ENCODE results near the gene GNAS.

Gene GNAS

DNA sequence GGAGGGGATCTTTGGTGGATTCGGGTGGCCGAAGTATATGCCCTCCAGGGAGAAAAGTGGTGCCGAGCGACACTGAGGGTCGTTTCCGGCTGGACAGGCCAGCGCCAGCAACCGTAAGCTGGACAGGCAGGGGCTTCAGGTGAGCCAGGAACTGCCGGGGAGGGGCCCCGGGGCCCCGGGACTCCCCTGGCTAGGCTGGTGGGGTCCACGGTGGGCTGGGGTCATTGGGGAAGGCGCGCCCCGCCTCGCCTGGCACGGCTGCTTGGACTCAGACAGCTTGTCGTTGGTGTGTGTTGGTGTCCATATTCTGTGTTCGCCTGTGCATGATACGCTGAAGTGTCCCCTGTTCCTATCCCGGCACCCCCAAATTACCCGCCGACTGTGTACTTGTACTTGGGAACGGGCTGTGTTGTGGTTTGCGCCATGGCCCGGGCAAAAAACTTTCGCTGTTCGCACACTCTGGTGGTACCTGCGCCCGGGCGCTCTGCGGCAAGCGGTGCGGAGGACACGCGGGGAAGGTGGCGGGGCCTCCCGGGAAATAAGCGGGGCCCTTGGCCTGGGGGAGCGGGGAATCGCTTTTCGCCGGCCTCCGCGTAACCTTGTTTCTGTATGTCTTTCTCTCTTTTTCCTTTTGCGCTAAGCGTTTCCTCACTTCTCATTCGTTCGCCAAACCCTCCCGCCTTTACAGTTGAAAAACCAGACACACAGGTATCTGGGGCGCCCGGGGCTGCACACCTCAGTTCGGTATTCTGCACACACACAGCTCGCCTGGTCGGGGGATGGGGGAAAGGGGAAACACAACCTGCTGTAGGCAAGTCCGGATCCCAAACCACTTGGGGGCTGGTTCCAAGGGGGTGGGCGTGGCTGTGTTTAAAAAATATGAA is 3.2 kb downstream of the GNAS start:
- Histone ChIP-seq H3K27me3 (ENCODE audit: low read depth, low read length) (peaks cover 34% of the 10 kb centered on the region), H3K36me3 (ENCODE audit: control insufficient read depth in 1 of 2, insufficient read depth in 2 of 2, low read length in 2 of 2) (no peaks in the 10 kb centered on the region), H3K27ac (ENCODE audit: low read length) (no peak overlapping the region), H3K4me3 (ENCODE audit: low read depth in 1 of 2, low read length in 2 of 2) (peak overlapping the region in 1 of 2 donors; percentile 32), H3K4me1 (ENCODE audit: control insufficient read depth in 1 of 2, insufficient read depth in 2 of 2, low read length in 2 of 2) (peaks cover 0 to 33% of the 10 kb centered on the region in 2 donors), H3K9me3 (ENCODE audit: control insufficient read depth in 1 of 2, low read length in 2 of 2) (no peaks in the 10 kb centered on the region)

- Histone ChIP-seq H3K36me3 (ENCODE audit: control insufficient read depth in 1 of 2, insufficient read depth in 2 of 2, low read length in 2 of 2) (no peaks in the 10 kb centered on the region), H3K4me3 (ENCODE audit: low read depth in 1 of 2, low read length in 2 of 2) (no peak overlapping the region), H3K27ac (ENCODE audit: low read length) (no peak overlapping the region), H3K27me3 (ENCODE audit: low read depth, low read length) (no peaks in the 10 kb centered on the region), H3K4me1 (ENCODE audit: control insufficient read depth in 1 of 2, insufficient read depth in 2 of 2, low read length in 2 of 2) (peaks cover 0 to 3% of the 10 kb centered on the region in 2 donors), H3K9me3 (ENCODE audit: control insufficient read depth in 1 of 2, low read length in 2 of 2) (no peaks in the 10 kb centered on the region)
Measured at GRCh38 chr20:58863044-58863790, 10.7 kb downstream of the GNAS start.

DNA sequence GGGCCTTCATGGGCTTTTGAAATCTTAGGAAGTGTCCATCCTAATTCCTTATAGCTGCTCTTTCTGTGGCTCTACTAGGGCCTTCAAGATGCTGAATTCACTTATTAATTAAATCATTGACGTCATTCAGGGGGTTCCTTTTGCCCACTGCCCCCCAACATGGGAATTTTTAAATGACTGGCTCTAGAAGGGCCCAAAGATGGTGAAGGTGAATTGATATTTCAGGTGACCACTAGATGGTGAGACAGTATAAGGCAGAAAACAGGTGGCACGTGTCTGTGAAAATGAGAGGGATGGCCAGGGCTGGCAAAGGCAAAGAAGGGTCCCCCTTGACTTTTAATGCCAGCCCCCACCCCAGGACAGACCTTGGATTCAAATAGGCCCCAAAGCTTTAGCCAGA is 11.8 kb downstream of the GNAS start:
- Histone ChIP-seq H3K4me1 (ENCODE audit: control insufficient read depth in 1 of 2, insufficient read depth in 2 of 2, low read length in 2 of 2) (peaks cover 0 to 3% of the 10 kb centered on the region in 2 donors), H3K4me3 (ENCODE audit: low read depth in 1 of 2, low read length in 2 of 2) (no peak overlapping the region)

GRCh38 chr20:58865843-58866242 is 13.3 kb downstream of the GNAS start:
- Histone ChIP-seq H3K36me3 (ENCODE audit: control insufficient read depth in 1 of 2, insufficient read depth in 2 of 2, low read length in 2 of 2) (no peaks in the 10 kb centered on the region), H3K4me3 (ENCODE audit: low read depth in 1 of 2, low read length in 2 of 2) (no peak overlapping the region)

More for the DNA sequence above, 11.8 kb downstream of the GNAS start:
- Histone ChIP-seq H3K36me3 (ENCODE audit: control insufficient read depth in 1 of 2, insufficient read depth in 2 of 2, low read length in 2 of 2) (no peaks in the 10 kb centered on the region), H3K27ac (ENCODE audit: low read length) (no peak overlapping the region), H3K9me3 (ENCODE audit: control insufficient read depth in 1 of 2, low read length in 2 of 2) (no peaks in the 10 kb centered on the region), H3K27me3 (ENCODE audit: low read depth, low read length) (no peaks in the 10 kb centered on the region)

GRCh38 chr20:58867211-58867610 is 14.7 kb downstream of the GNAS start:
- no peaks in the 10 kb centered on the region for H3K9me3 ChIP-seq (ENCODE audit: control insufficient read depth in 1 of 2, low read length in 2 of 2)
- peaks cover 0 to 3% of the 10 kb centered on the region in 2 donors for H3K4me1 ChIP-seq (ENCODE audit: control insufficient read depth in 1 of 2, insufficient read depth in 2 of 2, low read length in 2 of 2)

More at GRCh38 chr20:58865843-58866242, 13.3 kb downstream of the GNAS start:
- no peak overlapping the region for H3K27ac ChIP-seq (ENCODE audit: low read length)
- peaks cover 0 to 3% of the 10 kb centered on the region in 2 donors for H3K4me1 ChIP-seq (ENCODE audit: control insufficient read depth in 1 of 2, insufficient read depth in 2 of 2, low read length in 2 of 2)
- no peaks in the 10 kb centered on the region for H3K27me3 ChIP-seq (ENCODE audit: low read depth, low read length)
- no peaks in the 10 kb centered on the region for H3K9me3 ChIP-seq (ENCODE audit: control insufficient read depth in 1 of 2, low read length in 2 of 2)

DNA sequence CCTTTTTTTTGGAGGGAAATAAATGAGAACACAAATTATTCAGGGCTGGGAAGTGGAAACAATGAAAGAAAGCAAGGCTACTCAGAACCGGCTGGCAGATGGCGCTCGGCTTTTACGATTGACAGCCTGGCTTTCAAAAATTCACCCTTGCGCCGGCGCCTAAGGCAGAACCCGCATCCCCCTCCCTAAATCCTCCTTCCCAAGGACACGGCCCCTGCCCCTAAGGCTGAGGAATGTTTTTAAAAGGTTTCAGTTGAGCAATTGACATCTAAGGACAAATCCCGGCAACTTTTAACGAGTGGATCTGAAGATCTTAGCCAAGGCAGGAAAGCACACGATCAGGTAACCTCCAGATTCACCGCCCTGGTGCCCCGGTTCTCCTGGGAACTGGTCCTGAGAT is 16.3 kb downstream of the GNAS start:
- no peaks in the 10 kb centered on the region for H3K36me3 ChIP-seq (ENCODE audit: control insufficient read depth in 1 of 2, insufficient read depth in 2 of 2, low read length in 2 of 2)
- peaks cover 0 to 3% of the 10 kb centered on the region in 2 donors for H3K4me1 ChIP-seq (ENCODE audit: control insufficient read depth in 1 of 2, insufficient read depth in 2 of 2, low read length in 2 of 2)
- no peaks in the 10 kb centered on the region for H3K9me3 ChIP-seq (ENCODE audit: control insufficient read depth in 1 of 2, low read length in 2 of 2)
- H3K27me3 ChIP-seq (ENCODE audit: low read depth, low read length) = no peaks in the 10 kb centered on the region
- H3K27ac ChIP-seq (ENCODE audit: low read length) = no peak overlapping the region
- no peak overlapping the region for H3K4me3 ChIP-seq (ENCODE audit: low read depth in 1 of 2, low read length in 2 of 2)

More at GRCh38 chr20:58867211-58867610, 14.7 kb downstream of the GNAS start:
- no peaks in the 10 kb centered on the region for H3K27me3 ChIP-seq (ENCODE audit: low read depth, low read length)
- no peak overlapping the region for H3K27ac ChIP-seq (ENCODE audit: low read length)
- H3K4me3 ChIP-seq (ENCODE audit: low read depth in 1 of 2, low read length in 2 of 2) = no peak overlapping the region
- no peaks in the 10 kb centered on the region for H3K36me3 ChIP-seq (ENCODE audit: control insufficient read depth in 1 of 2, insufficient read depth in 2 of 2, low read length in 2 of 2)

GRCh38 chr20:58869662-58870227 is 17.2 kb downstream of the GNAS start:
- no peak overlapping the region for H3K4me3 ChIP-seq (ENCODE audit: low read depth in 1 of 2, low read length in 2 of 2)
- H3K9me3 ChIP-seq (ENCODE audit: control insufficient read depth in 1 of 2, low read length in 2 of 2) = no peaks in the 10 kb centered on the region
- H3K36me3 ChIP-seq (ENCODE audit: control insufficient read depth in 1 of 2, insufficient read depth in 2 of 2, low read length in 2 of 2) = no peaks in the 10 kb centered on the region
- H3K27me3 ChIP-seq (ENCODE audit: low read depth, low read length) = no peaks in the 10 kb centered on the region
- no peak overlapping the region for H3K27ac ChIP-seq (ENCODE audit: low read length)
- H3K4me1 ChIP-seq (ENCODE audit: control insufficient read depth in 1 of 2, insufficient read depth in 2 of 2, low read length in 2 of 2) = peaks cover 0 to 3% of the 10 kb centered on the region in 2 donors

- Histone ChIP-seq H3K27ac (ENCODE audit: low read length) (no peak overlapping the region), H3K9me3 (ENCODE audit: control insufficient read depth in 1 of 2, low read length in 2 of 2) (no peaks in the 10 kb centered on the region), H3K36me3 (ENCODE audit: control insufficient read depth in 1 of 2, insufficient read depth in 2 of 2, low read length in 2 of 2) (no peaks in the 10 kb centered on the region), H3K27me3 (ENCODE audit: low read depth, low read length) (no peaks in the 10 kb centered on the region), H3K4me3 (ENCODE audit: low read depth in 1 of 2, low read length in 2 of 2) (no peak overlapping the region), H3K4me1 (ENCODE audit: control insufficient read depth in 1 of 2, insufficient read depth in 2 of 2, low read length in 2 of 2) (peaks cover 0 to 3% of the 10 kb centered on the region in 2 donors)
Measured at GRCh38 chr20:58870293-58871014, 17.9 kb downstream of the GNAS start.

GRCh38 chr20:58871533-58872102 is 19.1 kb downstream of the GNAS start:
- Histone ChIP-seq H3K27me3 (ENCODE audit: low read depth, low read length) (no peaks in the 10 kb centered on the region), H3K4me1 (ENCODE audit: control insufficient read depth in 1 of 2, insufficient read depth in 2 of 2, low read length in 2 of 2) (peaks cover 0 to 3% of the 10 kb centered on the region in 2 donors), H3K36me3 (ENCODE audit: control insufficient read depth in 1 of 2, insufficient read depth in 2 of 2, low read length in 2 of 2) (no peaks in the 10 kb centered on the region), H3K9me3 (ENCODE audit: control insufficient read depth in 1 of 2, low read length in 2 of 2) (no peaks in the 10 kb centered on the region), H3K27ac (ENCODE audit: low read length) (no peak overlapping the region), H3K4me3 (ENCODE audit: low read depth in 1 of 2, low read length in 2 of 2) (no peak overlapping the region)

GRCh38 chr20:58874469-58874868 is 22.0 kb downstream of the GNAS start:
- Histone ChIP-seq H3K27ac (ENCODE audit: low read length) (no peak overlapping the region), H3K4me1 (ENCODE audit: control insufficient read depth in 1 of 2, insufficient read depth in 2 of 2, low read length in 2 of 2) (no peaks in the 10 kb centered on the region), H3K4me3 (ENCODE audit: low read depth in 1 of 2, low read length in 2 of 2) (no peak overlapping the region), H3K36me3 (ENCODE audit: control insufficient read depth in 1 of 2, insufficient read depth in 2 of 2, low read length in 2 of 2) (no peaks in the 10 kb centered on the region), H3K9me3 (ENCODE audit: control insufficient read depth in 1 of 2, low read length in 2 of 2) (no peaks in the 10 kb centered on the region), H3K27me3 (ENCODE audit: low read depth, low read length) (no peaks in the 10 kb centered on the region)

Data from muscle layer of duodenum (tissue), 2 donors.